DMS153 treated with DMSO at 0.1 percent for 48 hours (cell line): Measurements from ENCODE around the gene CARF.
"Not testable (repeated sequence)": the region's sequence is repeated elsewhere in the genome, so short reads cannot be mapped to it uniquely, and the experiment has no call there.

Experiments
- DNase-seq: peaks from one replicate; lab custom pipeline; 2025; ENCODE audit not compliant: unreplicated experiment; lab: John Stamatoyannopoulos, UW

CARF gene

DNA sequence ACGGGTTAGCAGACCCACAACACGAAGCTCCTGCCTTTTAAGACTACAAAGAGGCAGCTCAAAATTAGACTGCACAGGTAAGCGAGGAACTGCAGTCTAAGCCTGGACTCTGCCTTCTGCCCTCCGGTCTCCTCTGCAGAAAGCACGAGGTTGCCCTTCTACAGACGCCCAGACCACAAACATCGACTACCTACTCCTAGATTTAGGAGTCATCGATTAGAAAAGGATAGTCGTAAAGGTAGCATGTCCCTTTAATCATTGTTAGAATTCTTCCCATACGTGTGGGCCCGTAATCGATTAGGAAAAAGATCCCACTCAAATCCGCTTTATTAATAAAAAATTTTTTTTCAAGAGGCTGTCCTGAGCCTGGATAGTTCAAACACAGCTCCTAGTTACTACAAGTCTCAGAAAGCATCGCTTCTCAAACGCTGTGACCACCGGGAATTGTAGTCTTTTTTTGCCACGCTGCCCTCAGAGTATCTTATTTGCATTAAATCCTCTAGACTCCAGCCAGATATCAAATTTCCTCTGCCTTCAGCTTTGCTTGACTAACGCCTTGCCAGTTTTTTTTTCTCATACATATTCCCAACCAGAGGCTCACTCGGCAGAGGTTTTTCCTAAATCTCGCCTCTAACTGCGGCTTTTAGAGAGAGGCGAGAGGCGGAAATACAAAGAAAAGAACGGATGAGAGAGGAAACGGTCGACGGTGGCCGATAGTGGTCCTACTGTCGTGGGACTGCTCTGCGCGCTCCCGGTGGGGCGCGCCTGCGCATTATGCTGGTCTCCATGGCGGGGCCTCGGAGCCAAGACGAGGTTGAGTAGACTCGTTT, at the start of gene CARF, which contains the start of gene WDR12:
Gene CARF, plus strand, starts transcription at position 764 of the 830 bp plus-strand sequence. CDS start 29,628 bp downstream, outside the sequence.
Gene WDR12, minus strand, starts transcription at position 162 of the 830 bp plus-strand sequence. CDS start 197 bp downstream, outside the sequence.
- peak; percentile 98 for DNase-seq

GRCh38 chr2:202870431-202871299, 41.4 kb upstream of the CARF start:
- DNase-seq, result peak; percentile 87

DNA sequence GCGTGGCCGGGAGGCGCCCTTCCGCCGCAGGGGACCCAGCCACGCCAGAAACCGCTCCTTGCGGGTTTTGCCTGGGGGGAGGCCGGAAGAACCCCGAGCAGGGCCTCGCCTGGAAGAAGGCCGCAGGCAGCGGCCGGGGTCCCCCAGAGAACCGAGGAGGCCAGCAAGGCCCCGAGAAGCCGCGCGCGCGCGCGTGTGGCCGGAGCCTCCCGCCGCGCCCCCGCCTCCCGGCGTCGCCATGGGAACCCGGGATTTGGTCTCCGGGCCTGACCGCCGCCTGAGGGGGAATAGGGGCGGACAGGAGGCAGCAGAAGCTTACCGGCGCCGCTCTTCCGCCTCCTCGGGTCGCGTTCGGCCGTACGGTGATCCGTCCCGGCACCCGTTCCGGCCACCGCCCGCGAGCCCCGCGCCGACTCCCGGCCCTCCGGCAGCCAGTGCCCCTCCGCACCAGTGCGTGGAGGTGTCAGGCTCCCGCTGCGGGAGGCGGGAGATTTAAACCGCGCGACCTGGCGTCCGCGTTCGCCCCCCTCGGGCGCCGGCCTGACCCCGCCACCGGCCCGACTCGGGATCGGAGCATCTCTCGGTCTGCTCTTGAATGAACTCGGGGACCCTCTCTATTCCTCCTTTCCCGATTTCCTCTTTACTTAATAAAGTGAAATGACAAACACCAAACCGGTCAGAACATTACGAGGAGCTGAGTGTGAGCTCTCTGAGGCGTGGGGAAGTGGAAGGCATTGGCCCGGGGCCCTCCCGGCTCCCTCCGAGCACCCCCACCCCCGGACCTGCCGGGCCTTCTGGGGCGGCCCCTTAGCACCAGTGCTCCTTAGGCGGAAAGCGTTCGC, 40.6 kb upstream of the CARF start, which contains the start of gene ICA1L:
Gene ICA1L, minus strand, starts transcription at position 467 of the 842 bp plus-strand sequence. CDS start 42,757 bp downstream, outside the sequence.
- peak; percentile 39 for DNase-seq

- no peak for DNase-seq
Observed at GRCh38 chr2:202877699-202878098, 34.4 kb upstream of the CARF start.

DNA sequence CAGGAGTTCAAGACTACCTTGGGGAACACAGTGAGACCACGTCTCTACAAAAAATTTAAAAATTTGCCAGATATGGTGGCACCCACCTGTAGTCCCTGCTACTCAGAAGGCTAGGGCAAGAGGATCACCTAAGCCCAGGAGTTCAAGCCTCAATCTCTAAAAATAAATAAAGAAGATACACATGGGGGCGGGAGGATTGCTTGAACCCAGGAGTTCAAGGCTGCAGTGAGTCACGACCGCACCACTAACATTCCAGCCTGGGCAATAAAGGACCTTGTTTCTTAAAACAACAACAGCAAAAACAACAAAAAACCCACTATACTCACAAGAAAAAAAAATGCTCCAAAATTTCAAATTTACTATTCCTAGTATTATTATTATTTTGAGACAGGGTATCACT, 30.5 kb upstream of the CARF start:
- DNase-seq, result no peak

DNA sequence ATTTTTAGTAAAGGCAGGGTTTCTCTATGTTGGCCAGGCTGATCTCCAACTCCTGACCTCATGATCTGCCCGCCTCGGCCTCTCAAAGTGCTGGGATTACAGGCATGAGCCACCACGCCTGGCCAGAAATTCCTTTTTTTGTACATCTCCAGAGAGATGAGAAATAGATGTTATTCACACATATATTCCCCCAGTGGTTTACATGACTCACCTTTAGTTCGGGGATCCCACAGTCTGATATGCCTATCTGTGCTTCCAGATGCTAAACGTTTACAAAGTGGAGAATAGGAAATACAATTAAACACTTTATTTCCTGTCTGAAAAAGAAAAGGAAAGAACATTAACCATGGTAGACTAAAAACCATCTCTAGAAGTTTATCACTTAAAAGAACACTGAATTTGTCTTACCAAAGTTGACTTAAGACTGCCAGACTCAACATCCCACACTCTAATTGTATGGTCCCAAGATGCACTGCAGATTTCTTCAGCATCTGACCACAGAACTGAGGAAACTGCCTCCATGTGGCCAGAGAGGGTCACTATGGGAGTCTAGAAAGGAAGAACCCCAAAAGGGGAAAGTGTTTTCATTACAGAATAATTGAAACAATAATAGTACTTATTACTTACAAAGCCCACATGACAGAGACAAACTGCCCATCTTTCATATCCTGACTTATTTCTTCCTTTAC, 27.9 kb upstream of the CARF start:
- no peak for DNase-seq

DNA sequence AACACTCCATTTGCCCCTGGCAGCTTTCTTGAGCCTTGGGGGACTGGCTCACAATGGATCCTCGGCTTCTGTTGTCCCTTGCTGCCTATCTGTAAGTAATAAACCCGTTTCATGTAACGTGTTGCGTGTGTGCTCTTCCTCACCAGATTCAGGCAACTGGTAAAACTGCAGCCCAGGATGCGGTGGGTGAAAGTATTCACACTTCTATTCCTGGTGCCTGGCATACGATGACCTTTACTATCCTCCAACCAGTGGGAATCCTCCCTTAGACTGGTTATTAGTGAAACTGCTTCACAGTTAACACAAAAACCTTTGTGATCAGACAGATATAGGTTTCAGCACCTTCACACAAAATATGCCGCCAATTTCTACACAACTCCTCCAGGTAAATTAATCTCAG, 26.9 kb upstream of the CARF start:
- no peak for DNase-seq

GRCh38 chr2:202905507-202905906, 6.6 kb upstream of the CARF start:
- not testable (repeated sequence) for DNase-seq

DNA sequence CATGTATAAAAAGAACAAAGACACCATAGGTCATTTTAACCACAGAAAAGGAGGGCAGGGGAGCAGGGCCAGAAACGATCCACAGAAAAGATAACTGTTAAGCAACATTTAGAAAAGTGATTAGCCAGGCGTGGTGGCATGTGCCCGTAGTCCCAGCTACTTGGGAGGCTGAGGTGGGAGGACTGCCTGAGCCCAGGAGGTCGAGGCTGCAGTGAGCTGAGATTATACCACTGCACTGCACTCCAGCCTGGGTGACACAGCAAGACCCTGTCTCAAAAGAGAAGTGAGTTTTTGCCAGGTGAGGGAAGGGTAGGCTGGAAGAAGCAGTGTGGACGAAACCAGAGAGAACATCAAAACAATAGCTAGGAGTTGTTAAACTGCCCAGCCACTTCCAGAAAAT, 3.9 kb upstream of the CARF start:
- DNase-seq, result no peak

DNA sequence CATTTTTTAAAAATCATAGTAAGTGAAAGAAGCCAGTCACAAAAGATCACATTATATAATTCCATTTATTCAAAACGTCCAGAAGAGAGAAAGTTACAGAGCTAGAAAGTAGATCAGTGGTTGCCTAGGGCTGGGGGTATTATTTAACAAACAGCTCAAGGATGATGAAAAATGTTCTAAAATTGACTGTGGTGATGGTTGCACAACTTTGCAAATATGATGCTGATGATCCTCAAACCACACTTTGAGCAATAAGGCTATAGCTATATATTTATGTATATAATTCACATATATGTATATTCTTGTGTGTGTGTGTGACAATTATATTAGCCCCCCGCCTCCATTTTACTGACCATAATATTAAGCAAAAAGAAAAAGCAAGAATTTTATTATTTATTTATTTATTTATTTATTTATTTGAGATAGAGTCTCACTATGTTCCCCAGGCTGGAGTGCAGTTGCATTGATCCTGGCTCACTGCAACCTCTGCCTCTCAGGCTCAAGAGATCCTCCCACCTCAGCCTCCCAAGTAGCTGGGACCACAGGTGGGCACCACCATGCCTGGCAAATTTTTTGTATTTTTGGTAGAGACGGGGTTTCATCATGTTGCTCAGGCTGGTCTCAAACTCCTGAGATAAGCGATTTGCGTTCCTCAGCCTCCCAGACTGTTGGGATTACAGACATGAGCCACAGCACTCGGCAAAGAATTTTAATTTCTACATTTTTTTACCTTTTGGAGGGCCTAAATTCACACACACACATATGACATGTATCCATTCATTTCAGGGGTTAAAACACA, 2.5 kb upstream of the CARF start:
- no peak for DNase-seq

GRCh38 chr2:202910250-202910649, 1.8 kb upstream of the CARF start:
- not testable (repeated sequence) for DNase-seq

DNA sequence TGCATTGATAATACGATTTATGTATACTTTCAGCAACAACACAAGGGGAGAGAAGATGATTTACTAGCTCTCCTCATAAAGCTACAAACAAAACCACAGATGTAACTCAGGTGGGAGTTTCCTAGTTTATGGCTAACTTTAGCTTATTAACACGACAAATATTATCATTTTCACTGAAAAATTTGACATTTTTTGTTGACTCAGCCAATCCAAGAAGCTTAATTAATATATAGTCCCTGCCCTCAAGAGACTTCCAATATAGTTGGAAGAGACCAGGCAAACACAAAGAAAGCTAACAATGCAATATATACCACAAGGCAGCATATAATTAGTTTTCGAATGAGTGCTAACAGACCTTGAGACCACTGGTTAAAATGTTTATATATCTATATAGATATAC, 1.4 kb upstream of the CARF start:
- no peak for DNase-seq

DNA sequence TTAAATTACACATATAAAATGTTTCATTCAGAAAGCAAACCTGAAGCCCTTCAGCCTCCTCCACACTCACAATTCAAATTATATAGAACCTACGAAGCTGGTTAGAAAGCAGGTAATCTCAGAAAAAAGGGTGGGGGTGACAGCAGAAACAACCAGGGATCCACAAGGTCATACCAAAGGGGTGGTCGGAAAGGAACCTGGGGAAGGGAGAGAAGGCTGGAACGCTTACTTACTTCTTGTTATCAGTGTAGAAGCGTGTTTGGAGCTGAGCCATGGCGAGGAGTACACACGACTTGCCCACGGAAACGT, 918 bp upstream of the CARF start:
- DNase-seq, result no peak

GRCh38 chr2:202912342-202913201, 497 bp downstream of the CARF start:
- not testable (repeated sequence) for DNase-seq

DNA sequence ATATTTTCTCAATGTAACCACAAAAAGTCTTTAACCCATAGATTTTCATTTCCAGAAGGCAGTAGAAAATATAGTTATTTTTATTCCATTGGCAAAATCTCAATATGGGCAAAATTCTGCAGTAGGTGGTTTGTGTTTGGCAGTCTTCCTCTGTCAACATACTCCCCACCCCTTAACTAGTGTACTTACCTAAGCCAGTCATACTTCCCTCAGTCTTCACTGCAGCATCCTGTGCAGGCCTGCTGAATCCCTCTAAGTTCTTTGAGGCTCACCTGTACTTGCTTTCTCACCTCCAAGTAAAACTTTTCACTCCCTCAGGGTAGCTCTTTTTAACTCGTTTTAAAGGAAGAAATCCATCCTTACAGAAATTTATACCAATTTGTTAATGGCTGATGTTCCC, 6.8 kb downstream of the CARF start:
- no peak for DNase-seq

DNA sequence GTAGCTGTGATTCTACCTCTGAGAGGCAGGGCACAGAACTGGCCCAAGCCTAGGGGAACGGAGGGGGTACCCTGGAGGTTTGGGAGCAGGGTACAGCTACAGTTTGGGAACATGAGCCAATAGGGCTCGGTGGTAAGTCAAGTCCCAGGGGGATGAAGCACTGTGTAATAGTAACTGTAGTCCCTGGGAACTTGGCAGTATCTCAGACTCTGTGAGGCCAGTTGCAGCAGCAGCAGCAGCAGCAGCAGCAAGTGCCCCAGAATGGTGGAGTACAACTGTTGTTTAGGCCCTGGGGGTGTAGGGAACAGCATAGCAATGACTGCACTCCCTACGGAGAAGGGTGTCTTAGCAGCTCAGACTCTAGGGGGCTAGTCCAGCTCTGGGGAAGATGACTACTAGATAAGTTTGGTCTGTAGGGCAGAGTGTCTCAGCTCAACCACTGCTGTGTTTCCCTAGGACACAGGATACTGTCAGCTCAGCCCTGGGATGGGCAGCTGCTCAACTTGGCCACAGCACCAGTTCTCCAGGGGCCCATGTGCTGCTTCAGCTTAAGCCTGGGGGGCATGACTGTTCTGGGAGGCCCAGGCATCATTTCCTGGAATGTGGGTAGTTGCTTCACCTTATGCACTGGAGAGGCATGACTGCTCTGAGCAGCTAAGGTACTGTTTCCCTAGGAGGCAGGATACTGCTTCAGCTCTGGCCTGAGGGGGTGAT, 20.5 kb downstream of the CARF start:
- no peak for DNase-seq

GRCh38 chr2:202933139-202933510, 21.1 kb downstream of the CARF start:
- DNase-seq, result no peak

DNA sequence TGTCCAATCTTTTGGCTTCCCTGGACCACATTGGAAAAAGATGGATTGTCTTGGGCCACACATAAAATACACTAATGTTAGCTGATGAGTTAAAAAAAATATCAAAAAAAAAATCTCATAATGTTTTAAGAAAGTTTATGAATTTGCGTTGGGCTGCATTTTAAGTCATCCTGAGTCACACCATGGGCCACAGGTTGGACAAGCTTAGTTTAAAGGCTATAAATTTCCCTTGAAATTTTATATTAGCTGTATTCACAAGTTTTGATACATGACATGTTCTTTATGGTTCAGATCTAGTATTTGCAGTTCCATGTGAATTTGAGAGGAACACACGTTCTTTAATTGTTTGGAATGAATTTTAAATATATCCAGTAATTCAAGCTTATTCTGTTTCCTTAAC, 21.9 kb downstream of the CARF start:
- no peak for DNase-seq
